Measurements from ENCODE around the gene RGL3. TPM values are rescaled to one million over a fixed set of nuclear protein-coding genes. Genes with fewer than 3 reads are reported as not detected.
A peak's percentile ranks its signal among the peaks of the same experiment; 100 is the strongest.

RGL3 gene
- total and polyA plus RNA-seq, 10 donors, result 5.1 to 57.7 (median 23.0) TPM

DNA sequence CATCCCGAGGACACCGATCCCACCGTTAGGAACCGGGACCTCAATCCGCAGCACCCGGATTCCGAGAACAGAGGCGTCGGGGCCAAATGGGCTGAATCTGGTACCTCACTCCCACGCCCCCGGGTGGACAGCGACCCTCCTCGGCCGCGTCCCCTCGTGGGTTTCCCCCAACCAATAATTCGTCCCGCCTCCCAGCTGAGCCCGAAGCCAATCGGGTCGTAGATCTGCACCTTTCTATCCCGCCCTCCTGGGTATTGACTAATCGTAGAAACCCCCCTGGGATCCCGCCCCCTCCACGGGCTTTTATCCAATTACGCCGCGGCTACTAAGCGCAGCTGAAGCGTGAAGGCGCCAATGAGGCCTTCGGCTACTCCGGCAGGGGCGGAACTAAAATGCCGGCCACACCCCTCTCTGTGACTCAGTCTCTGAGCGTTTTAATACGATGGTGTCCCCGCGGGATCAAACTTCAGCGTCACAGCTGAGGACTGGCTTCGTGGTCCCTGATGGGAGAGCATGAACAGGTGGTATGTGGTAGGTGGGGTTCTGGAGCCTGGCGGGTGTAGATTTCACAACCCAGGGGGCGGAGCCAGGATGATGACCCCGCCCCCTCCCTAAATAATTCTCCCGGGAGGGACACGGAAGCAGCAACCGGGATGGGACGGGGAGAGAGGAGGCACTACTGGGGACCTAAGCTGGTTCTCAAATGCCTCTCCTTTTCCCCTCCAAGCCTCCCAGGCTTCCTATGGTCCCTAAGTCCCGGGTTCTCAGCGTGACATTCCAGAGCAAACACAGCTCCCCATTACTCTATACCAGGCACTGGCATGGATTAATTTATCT is 72.8 kb downstream of the RGL3 start, which contains the start of the genes CCDC159 and TMEM205:
Gene CCDC159 (plus strand): TSS at position 416 of the 837 bp plus-strand sequence. CDS start 88 bp downstream, at position 504.
Gene TMEM205 (minus strand): TSS at position 165 of the 837 bp plus-strand sequence. CDS start 649 bp downstream, outside the sequence.
- peaks cover 19 to 49% (median 36%) of the 10 kb centered on the region in 6 donors for H3K4me1 ChIP-seq

DNA sequence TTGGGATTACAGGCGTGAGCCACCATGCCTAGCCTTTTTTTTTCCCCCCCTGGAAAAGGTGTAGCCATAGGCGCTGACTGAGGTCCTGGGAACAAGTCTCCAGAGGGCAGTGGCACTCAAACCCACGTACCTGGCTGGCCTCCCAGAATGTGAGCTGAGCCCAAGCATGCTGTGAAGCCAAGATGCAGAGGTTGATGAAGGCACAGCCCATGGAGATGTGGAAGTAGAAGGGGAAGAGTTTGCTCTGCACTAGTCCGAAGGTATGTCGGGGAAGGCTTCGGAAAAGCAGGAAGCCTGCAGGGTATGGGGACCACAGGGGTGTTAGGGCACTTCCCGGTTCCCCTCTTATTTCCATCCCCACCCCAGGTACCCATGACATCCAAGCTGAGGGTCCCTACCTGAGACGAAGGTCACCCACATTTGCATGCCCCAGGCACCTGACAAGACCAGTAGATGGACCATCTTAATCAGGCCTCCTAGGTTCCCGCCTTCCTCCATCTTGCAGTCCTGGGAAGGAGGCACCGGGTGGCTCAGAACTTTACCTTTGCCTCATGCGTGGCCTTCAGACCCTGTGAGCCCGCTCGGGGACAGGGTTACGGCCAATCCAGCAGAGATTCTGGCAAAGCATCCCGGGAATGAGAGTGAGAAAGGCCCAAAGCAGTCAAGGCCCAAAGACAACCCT is 73.9 kb downstream of the RGL3 start:
- TF ChIP-seq POLR2A (IDR thresholded peaks at IDR 0.05) (no peak), POLR2AphosphoS5 (IDR thresholded peaks at IDR 0.05) (no peak)
- TF ChIP-seq, protein P1, sequence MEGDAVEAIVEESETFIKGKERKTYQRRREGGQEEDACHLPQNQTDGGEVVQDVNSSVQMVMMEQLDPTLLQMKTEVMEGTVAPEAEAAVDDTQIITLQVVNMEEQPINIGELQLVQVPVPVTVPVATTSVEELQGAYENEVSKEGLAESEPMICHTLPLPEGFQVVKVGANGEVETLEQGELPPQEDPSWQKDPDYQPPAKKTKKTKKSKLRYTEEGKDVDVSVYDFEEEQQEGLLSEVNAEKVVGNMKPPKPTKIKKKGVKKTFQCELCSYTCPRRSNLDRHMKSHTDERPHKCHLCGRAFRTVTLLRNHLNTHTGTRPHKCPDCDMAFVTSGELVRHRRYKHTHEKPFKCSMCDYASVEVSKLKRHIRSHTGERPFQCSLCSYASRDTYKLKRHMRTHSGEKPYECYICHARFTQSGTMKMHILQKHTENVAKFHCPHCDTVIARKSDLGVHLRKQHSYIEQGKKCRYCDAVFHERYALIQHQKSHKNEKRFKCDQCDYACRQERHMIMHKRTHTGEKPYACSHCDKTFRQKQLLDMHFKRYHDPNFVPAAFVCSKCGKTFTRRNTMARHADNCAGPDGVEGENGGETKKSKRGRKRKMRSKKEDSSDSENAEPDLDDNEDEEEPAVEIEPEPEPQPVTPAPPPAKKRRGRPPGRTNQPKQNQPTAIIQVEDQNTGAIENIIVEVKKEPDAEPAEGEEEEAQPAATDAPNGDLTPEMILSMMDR (IDR thresholded peaks at IDR 0.05 in 8 of 11, conservative IDR thresholded peaks at IDR 0.05 in 3 of 11), result no peak
- DNase-seq, result no peak
- Histone ChIP-seq H3K9me3 (peaks cover 0 to 10% (median 8%) of the 10 kb centered on the region in 8 donors), H3K4me1 (peaks cover 19 to 56% (median 38%) of the 10 kb centered on the region in 6 donors), H3K4me3 (peak overlapping the region in 7 of 8 donors; percentile 54 to 91 (median 65)), H3K36me3 (peaks cover 0 to 35% (median 0%) of the 10 kb centered on the region in 6 donors), H3K27ac (peak overlapping the region in 7 of 8 donors; percentile 77 to 95 (median 86)), H3K27me3 (replicated peaks in 1 of 7) (no peaks in the 10 kb centered on the region)
- intact Hi-C loops (cut with DNase I; ENCODE audit: low total_unique reads), result no loop called here
- whole genome bisulfite sequencing, 5 donors, result 46 to 68% (median 58%) methylated on average over 14 to 15 of the region's 15 CpGs

More for the DNA sequence above, 72.8 kb downstream of the RGL3 start, which contains the start of the genes CCDC159 and TMEM205:
- Histone ChIP-seq H3K4me3 (peak within 1 kb of the TSS; percentile 54 to 91 (median 64)), H3K27me3 (replicated peaks in 1 of 7) (no peaks in the 10 kb centered on the region), H3K36me3 (peaks cover 0 to 37% (median 0%) of the 10 kb centered on the region in 6 donors), H3K9me3 (peaks cover 0 to 10% (median 8%) of the 10 kb centered on the region in 8 donors), H3K27ac (peak within 1 kb of the TSS; percentile 43 to 95 (median 86))
- intact Hi-C loops (cut with DNase I; ENCODE audit: low total_unique reads), result no loop called here
- peak; percentile 98 for DNase-seq
- TF ChIP-seq, protein P1 (IDR thresholded peaks at IDR 0.05 in 8 of 11, conservative IDR thresholded peaks at IDR 0.05 in 3 of 11), result peak in 5 of 11 experiments; percentile 12 to 38 (median 21)
- peak in 2 of 3 donors; percentile 7 to 9 for TF ChIP-seq POLR2A (IDR thresholded peaks at IDR 0.05)
- peak; percentile 80 to 85 (median 84) for TF ChIP-seq POLR2AphosphoS5 (IDR thresholded peaks at IDR 0.05)
- 0 to 1% (median 1%) methylated on average over 37 to 50 of the region's 50 CpGs for WGBS, 5 donors

Small RNA genes lying within 50 kb of the gene (small RNA-seq; reads per million reads assigned to genes)
- gene RF00019, result 0 reads per million in 4 donors

Other genes with a start within 250 kb of the RGL3 start
- 100 to 1,000 TPM in 4 of 7 donors, 10 to 100 TPM in 3; 47.7 to 144 (median 117) TPM for gene KANK2, start 221.8 kb downstream of the RGL3 start, total RNA-seq
- 10 to 100 TPM; 16.3 to 34.9 (median 20.1) TPM for gene KANK2, start 221.8 kb downstream of the RGL3 start, polyA plus RNA-seq
- not detected for gene ANGPTL8, start 179.7 kb downstream of the RGL3 start, total RNA-seq
- under 1 TPM in 1 of 3 donors, not detected in 2; 0.30 TPM for gene ANGPTL8, start 179.7 kb downstream of the RGL3 start, polyA plus RNA-seq
- 100 to 1,000 TPM in 1 of 7 donors, 10 to 100 TPM in 6; 26.2 to 105 (median 57.3) TPM for gene DOCK6, start 156.8 kb downstream of the RGL3 start, total RNA-seq
- 10 to 100 TPM; 12.5 to 45.8 (median 40.2) TPM for gene DOCK6, start 156.8 kb downstream of the RGL3 start, polyA plus RNA-seq
- not detected for gene TSPAN16, start 123.2 kb downstream of the RGL3 start, total RNA-seq
- gene TSPAN16, start 123.2 kb downstream of the RGL3 start, polyA plus RNA-seq, result not detected
- gene RAB3D, start 79.7 kb downstream of the RGL3 start, total RNA-seq, result 10 to 100 TPM; 26.7 to 51.3 (median 43.5) TPM
- 1 to 10 TPM; 2.5 to 6.4 (median 3.3) TPM for gene RAB3D, start 79.7 kb downstream of the RGL3 start, polyA plus RNA-seq
- 100 to 1,000 TPM in 3 of 7 donors, 10 to 100 TPM in 4; 44.1 to 143 (median 54.2) TPM for gene TMEM205, start 73.0 kb downstream of the RGL3 start, total RNA-seq
- gene TMEM205, start 73.0 kb downstream of the RGL3 start, polyA plus RNA-seq, result 10 to 100 TPM; 65.8 to 82.0 (median 73.4) TPM
- gene CCDC159, start 72.8 kb downstream of the RGL3 start, total RNA-seq, result 10 to 100 TPM; 40.1 to 57.5 (median 51.3) TPM
- gene CCDC159, start 72.8 kb downstream of the RGL3 start, polyA plus RNA-seq, result 10 to 100 TPM; 34.7 to 83.7 (median 73.9) TPM
- gene PLPPR2, start 63.9 kb downstream of the RGL3 start, total RNA-seq, result 10 to 100 TPM; 19.0 to 41.0 (median 26.6) TPM
- gene PLPPR2, start 63.9 kb downstream of the RGL3 start, polyA plus RNA-seq, result 10 to 100 TPM in 1 of 3 donors, 1 to 10 TPM in 2; 4.2 to 10.8 (median 8.5) TPM
- gene SWSAP1, start 44.6 kb downstream of the RGL3 start, total RNA-seq, result 1 to 10 TPM; 2.7 to 6.0 (median 4.0) TPM
- gene SWSAP1, start 44.6 kb downstream of the RGL3 start, polyA plus RNA-seq, result 1 to 10 TPM; 7.0 to 9.3 (median 8.3) TPM
- gene EPOR, start 35.0 kb downstream of the RGL3 start, total RNA-seq, result 10 to 100 TPM; 15.0 to 24.0 (median 19.9) TPM
- gene EPOR, start 35.0 kb downstream of the RGL3 start, polyA plus RNA-seq, result 1 to 10 TPM; 4.5 to 8.2 (median 5.6) TPM
- gene ODAD3, start 15.8 kb upstream of the RGL3 start, total RNA-seq, result 1 to 10 TPM in 3 of 7 donors, under 1 TPM in 4; 0.23 to 2.3 (median 0.85) TPM
- gene ODAD3, start 15.8 kb upstream of the RGL3 start, polyA plus RNA-seq, result 1 to 10 TPM in 2 of 3 donors, under 1 TPM in 1; 0.59 to 2.1 (median 1.7) TPM
- gene PRKCSH, start 16.3 kb upstream of the RGL3 start, total RNA-seq, result 100 to 1,000 TPM; 114 to 258 (median 230) TPM
- gene PRKCSH, start 16.3 kb upstream of the RGL3 start, polyA plus RNA-seq, result 100 to 1,000 TPM in 1 of 3 donors, 10 to 100 TPM in 2; 80.3 to 105 (median 86.0) TPM
- gene ELAVL3, start 61.7 kb upstream of the RGL3 start, total RNA-seq, result not detected
- gene ELAVL3, start 61.7 kb upstream of the RGL3 start, polyA plus RNA-seq, result under 1 TPM in 1 of 3 donors, not detected in 2; 0.02 TPM
- 10 to 100 TPM in 2 of 7 donors, 1 to 10 TPM in 5; 6.9 to 11.8 (median 9.0) TPM for gene ZNF653, start 86.5 kb upstream of the RGL3 start, total RNA-seq
- 10 to 100 TPM in 1 of 3 donors, 1 to 10 TPM in 2; 3.5 to 11.6 (median 8.8) TPM for gene ZNF653, start 86.5 kb upstream of the RGL3 start, polyA plus RNA-seq
- 10 to 100 TPM; 30.2 to 37.6 (median 35.4) TPM for gene ECSIT, start 109.8 kb upstream of the RGL3 start, total RNA-seq
- 10 to 100 TPM; 41.6 to 55.1 (median 52.1) TPM for gene ECSIT, start 109.8 kb upstream of the RGL3 start, polyA plus RNA-seq
- gene CNN1, start 119.5 kb upstream of the RGL3 start, total RNA-seq, result 1 to 10 TPM; 1.5 to 9.7 (median 7.7) TPM
- gene CNN1, start 119.5 kb upstream of the RGL3 start, polyA plus RNA-seq, result 10 to 100 TPM in 2 of 3 donors, 1 to 10 TPM in 1; 5.3 to 13.0 (median 12.6) TPM
- 10 to 100 TPM; 21.8 to 44.6 (median 36.3) TPM for gene ELOF1, start 139.9 kb upstream of the RGL3 start, total RNA-seq
- 10 to 100 TPM; 63.1 to 77.1 (median 67.8) TPM for gene ELOF1, start 139.9 kb upstream of the RGL3 start, polyA plus RNA-seq
- 10 to 100 TPM; 41.7 to 74.4 (median 64.5) TPM for gene ACP5, start 158.3 kb upstream of the RGL3 start, total RNA-seq
- 100 to 1,000 TPM in 2 of 3 donors, 10 to 100 TPM in 1; 91.6 to 332 (median 200) TPM for gene ACP5, start 158.3 kb upstream of the RGL3 start, polyA plus RNA-seq
- 10 to 100 TPM; 11.6 to 14.5 (median 12.9) TPM for gene ZNF627, start 178.2 kb upstream of the RGL3 start, total RNA-seq
- 1 to 10 TPM; 4.5 to 8.6 (median 8.1) TPM for gene ZNF627, start 178.2 kb upstream of the RGL3 start, polyA plus RNA-seq